H1 (cell line): ENCODE results near the gene MAPK8. TPM values are rescaled to one million over a fixed set of nuclear protein-coding genes. Genes with fewer than 3 reads are reported as not detected.

Source experiments
- CTCF ChIA-PET: fragments of 300-600 bp; sonication (Branson Sonifier 250); formaldehyde crosslinking; loops from one replicate; lab custom pipeline; 2021; ENCODE audit not compliant: partially characterized antibody; lab: Charles Lee
- POLR2A ChIA-PET: fragments of 300-600 bp; sonication (Branson Sonifier 250); formaldehyde crosslinking; loops from one replicate; lab custom pipeline; 2021; ENCODE audit warnings: inconsistent platforms; ENCODE audit not compliant: partially characterized antibody; lab: Charles Lee
- DNase-seq, 2 experiments: peaks; one replicate each; pipeline versions ENCODE4 v3.0.0 to v3.0.0-alpha.2; 2010 to 2022; ENCODE audit warnings: low spot score in 2 of 2, low read depth in 1 of 2, mixed read lengths in 1 of 2
- FAIRE-seq: peaks from 2 replicates; lab custom pipeline; 2011; peaks lifted over from hg19 to GRCh38; lab: Jason Lieb, UNC
- H2AFZ ChIP-seq: 2 replicates; pipeline ENCODE4 v1.8.1; 2012; ENCODE audit warnings: low read length, inconsistent platforms
- H2AK5ac ChIP-seq: 2 replicates; pipeline ENCODE4 v1.6.1; 2013; ENCODE audit warnings: low read depth, low read length
- H2BK120ac ChIP-seq: replicated peaks from 2 replicates; pipeline ENCODE3; 2013; ENCODE audit warnings: low read depth, low read length, inconsistent platforms
- H2BK12ac ChIP-seq: 2 replicates; pipeline ENCODE4 v1.6.1; 2013; ENCODE audit warnings: low read depth, low read length
- H2BK15ac ChIP-seq: 2 replicates; pipeline ENCODE4 v1.6.1; 2013; ENCODE audit warnings: low read length
- H2BK20ac ChIP-seq: 2 replicates; pipeline ENCODE4 v1.6.1; 2013; ENCODE audit warnings: low read length
- H2BK5ac ChIP-seq: 2 replicates; pipeline ENCODE4 v1.6.1; 2013; ENCODE audit warnings: low read depth, low read length
- H3K14ac ChIP-seq: 2 replicates; pipeline ENCODE4 v1.6.1; 2013; ENCODE audit warnings: inconsistent platforms; ENCODE audit not compliant: insufficient read length
- H3K18ac ChIP-seq: 2 replicates; pipeline ENCODE4 v1.6.1; 2013; ENCODE audit warnings: low read length; ENCODE audit errors: extremely low read depth
- H3K23ac ChIP-seq: 2 replicates; pipeline ENCODE4 v1.6.1; 2013; ENCODE audit warnings: inconsistent platforms; ENCODE audit not compliant: insufficient read length
- H3K23me2 ChIP-seq: 2 replicates; pipeline ENCODE4 v1.6.1; 2013; ENCODE audit warnings: low read depth, low read length
- H3K27ac ChIP-seq: 2 replicates; pipeline ENCODE4 v1.6.1; 2011; ENCODE audit warnings: low read depth, low read length, inconsistent platforms
- H3K27me3 ChIP-seq, 4 experiments: replicated peaks in 1 of 4; 1 replicate in 1 of 4; 2 replicates in 3 of 4; pipeline versions ENCODE4 v1.6.1 to v1.8.1; 2011 to 2013; ENCODE audit warnings: low read length in 3 of 4, mild to moderate bottlenecking in 3 of 4, inconsistent platforms in 2 of 4, mixed read lengths in 2 of 4, moderate library complexity in 1 of 4; ENCODE audit not compliant: control insufficient read depth in 3 of 4, insufficient read depth in 3 of 4; ENCODE audit errors: extremely low read depth in 1 of 4
- H3K36me3 ChIP-seq, 4 experiments: 2 replicates each; pipeline versions ENCODE4 v1.6.1 to v1.8.1; 2011 to 2013; ENCODE audit warnings: mild to moderate bottlenecking in 4 of 4, low read length in 3 of 4, moderate library complexity in 2 of 4, control low read depth in 1 of 4, inconsistent platforms in 1 of 4; ENCODE audit not compliant: insufficient read depth in 4 of 4, control insufficient read depth in 2 of 4
- H3K4ac ChIP-seq: replicated peaks from 2 replicates; pipeline ENCODE3; 2013; ENCODE audit warnings: low read length, low read depth, mixed read lengths, inconsistent platforms; ENCODE audit not compliant: insufficient read length
- H3K4me1 ChIP-seq, 4 experiments: replicated peaks in 1 of 4; 1 replicate in 1 of 4; 2 replicates in 3 of 4; pipeline versions ENCODE4 v1.6.1 to v1.8.1; 2011 to 2013; ENCODE audit warnings: low read length in 3 of 4, inconsistent platforms in 2 of 4, mixed read lengths in 1 of 4; ENCODE audit not compliant: insufficient read depth in 4 of 4, control insufficient read depth in 3 of 4
- H3K4me2 ChIP-seq, 2 experiments: 2 replicates each; pipeline versions ENCODE4 v1.6.1 to v1.8.1; 2011 to 2013; ENCODE audit warnings: low read depth in 2 of 2, low read length in 2 of 2, control low read depth in 1 of 2, inconsistent platforms in 1 of 2, mild to moderate bottlenecking in 1 of 2; ENCODE audit not compliant: insufficient read depth in 1 of 2
- H3K4me3 ChIP-seq, 4 experiments: fragments of 200-600, 300-600 bp in 1 of 4; sonication (generic), shearing (Covaris generic), sonication (Bioruptor Twin) in 1 of 4; 2 replicates each; pipeline versions ENCODE4 v1.5.1 to v1.8.1; 2011 to 2016; ENCODE audit warnings: low read length in 4 of 4, low read depth in 3 of 4, control low read depth in 2 of 4, inconsistent platforms in 2 of 4, mild to moderate bottlenecking in 2 of 4, mixed read lengths in 1 of 4, moderate library complexity in 1 of 4; ENCODE audit not compliant: insufficient read depth in 2 of 4; ENCODE audit errors: extremely low read depth in 1 of 4
- H3K56ac ChIP-seq: replicated peaks from 2 replicates; pipeline ENCODE3; 2013; ENCODE audit warnings: low read depth, mild to moderate bottlenecking, mixed read lengths, low read length, inconsistent platforms; ENCODE audit not compliant: insufficient read length
- H3K79me1 ChIP-seq: 2 replicates; pipeline ENCODE4 v1.6.1; 2013; ENCODE audit warnings: low read depth, low read length, control low read depth
- H3K79me2 ChIP-seq, 2 experiments: 2 replicates each; pipeline versions ENCODE4 v1.6.1 to v1.8.1; 2012 to 2013; ENCODE audit warnings: low read length in 2 of 2, mild to moderate bottlenecking in 2 of 2, inconsistent platforms in 1 of 2; ENCODE audit not compliant: insufficient read depth in 2 of 2, control insufficient read depth in 1 of 2
- H3K9ac ChIP-seq, 4 experiments: replicated peaks in 1 of 4; 1 replicate in 1 of 4; 2 replicates in 3 of 4; pipeline versions ENCODE4 v1.6.1 to v1.8.1; 2011 to 2013; ENCODE audit warnings: low read depth in 3 of 4, low read length in 3 of 4, control low read depth in 2 of 4, mild to moderate bottlenecking in 2 of 4, moderate library complexity in 2 of 4, inconsistent platforms in 1 of 4; ENCODE audit errors: extremely low read depth in 1 of 4
- H3K9me3 ChIP-seq, 2 experiments: 2 replicates each; pipeline versions ENCODE4 v1.6.1 to v1.8.1; 2012 to 2013; ENCODE audit warnings: mild to moderate bottlenecking in 2 of 2, moderate library complexity in 2 of 2, control low read depth in 1 of 2, inconsistent platforms in 1 of 2, low read depth in 1 of 2, low read length in 1 of 2, mixed read lengths in 1 of 2; ENCODE audit not compliant: insufficient read depth in 2 of 2
- H4K20me1 ChIP-seq, 2 experiments: replicated peaks in 1 of 2; 2 replicates each; pipeline versions ENCODE3 to v1.8.1; 2011 to 2013; ENCODE audit warnings: inconsistent platforms in 2 of 2, low read length in 2 of 2, mild to moderate bottlenecking in 1 of 2; ENCODE audit not compliant: insufficient read depth in 2 of 2, control insufficient read depth in 1 of 2
- H4K5ac ChIP-seq: 2 replicates; pipeline ENCODE4 v1.6.1; 2013; ENCODE audit warnings: low read length, low read depth, mixed read lengths, inconsistent platforms; ENCODE audit not compliant: insufficient read length
- H4K8ac ChIP-seq: 2 replicates; pipeline ENCODE4 v1.8.0; 2013; ENCODE audit warnings: mild to moderate bottlenecking, moderate library complexity, low read length, inconsistent platforms; ENCODE audit not compliant: insufficient read depth; ENCODE audit errors: extremely low read depth
- H4K91ac ChIP-seq: replicated peaks from 2 replicates; pipeline ENCODE3; 2013; ENCODE audit warnings: low read length, mixed read lengths, inconsistent platforms; ENCODE audit not compliant: insufficient read length
- EGR1 ChIP-seq: IDR thresholded peaks from 2 replicates; pipeline ENCODE4 v1.6.1; 2011; ENCODE audit warnings: low read depth, low read length, borderline replicate concordance
- GABPA ChIP-seq: IDR thresholded peaks from 2 replicates; pipeline ENCODE4 v1.6.1; 2011; ENCODE audit warnings: mild to moderate bottlenecking, low read length, moderate library complexity, borderline replicate concordance; ENCODE audit not compliant: insufficient read depth
- KDM5A ChIP-seq: fragments of 200-600 bp; IDR thresholded peaks from 2 replicates; pipeline ENCODE4 v1.7.1; 2012; ENCODE audit warnings: mild to moderate bottlenecking, low read length, inconsistent platforms, mixed read lengths
- PHF8 ChIP-seq: fragments of 200-600 bp; sonication (generic); conservative IDR thresholded peaks from 2 replicates; pipeline ENCODE4 v1.7.1; 2012; ENCODE audit warnings: low read depth, mild to moderate bottlenecking, inconsistent platforms, low read length, moderate library complexity
- POLR2A ChIP-seq, 2 experiments: IDR thresholded peaks; 1 replicate in 1 of 2; 2 replicates in 1 of 2; pipeline ENCODE4 v1.6.1; 2011; ENCODE audit warnings: low read depth in 2 of 2, low read length in 2 of 2, mild to moderate bottlenecking in 2 of 2; ENCODE audit errors: control extremely low read depth in 1 of 2
- POU5F1 ChIP-seq: IDR thresholded peaks from 2 replicates; pipeline ENCODE4 v1.6.1; 2011; ENCODE audit warnings: low read depth, mild to moderate bottlenecking, low read length, moderate library complexity
- RFX5 ChIP-seq: IDR thresholded peaks from 2 replicates; pipeline ENCODE4 v1.6.1; 2011; ENCODE audit warnings: low read depth, low read length, improper control_type of control experiment, borderline replicate concordance
- RXRA ChIP-seq: IDR thresholded peaks from 2 replicates; pipeline ENCODE4 v1.6.1; 2011; ENCODE audit warnings: low read depth, mild to moderate bottlenecking, low read length, moderate library complexity; ENCODE audit not compliant: insufficient read depth
- SIN3A ChIP-seq, 2 experiments: IDR thresholded peaks in 1 of 2; conservative IDR thresholded peaks in 1 of 2; 2 replicates each; pipeline ENCODE4 v1.6.1; 2011 to 2012; ENCODE audit warnings: low read length in 2 of 2, improper control_type of control experiment in 1 of 2, low read depth in 1 of 2, mild to moderate bottlenecking in 1 of 2
- SP1 ChIP-seq: IDR thresholded peaks from 2 replicates; pipeline ENCODE4 v1.6.1; 2011; ENCODE audit warnings: low read depth, low read length
- SRF ChIP-seq: IDR thresholded peaks from 2 replicates; pipeline ENCODE4 v1.6.1; 2011; ENCODE audit warnings: mild to moderate bottlenecking, low read depth, low read length, moderate library complexity
- TCF12 ChIP-seq: IDR thresholded peaks from 2 replicates; pipeline ENCODE4 v1.6.1; 2011; ENCODE audit warnings: low read depth, mild to moderate bottlenecking, low read length
- TEAD4 ChIP-seq: IDR thresholded peaks from 2 replicates; pipeline ENCODE4 v1.6.1; 2012; ENCODE audit warnings: low read depth, low read length, inconsistent platforms, mixed read lengths
- ZNF274 ChIP-seq: IDR thresholded peaks from 2 replicates; pipeline ENCODE4 v1.7.0; 2012; ENCODE audit warnings: low read length, borderline replicate concordance; ENCODE audit errors: extremely low read depth
- WGBS, 2 experiments: shearing (Covaris generic) in 1 of 2; methylation state at CpG; one replicate each; pipeline versions ENCODE4 v1.1.6 to v1.1.7; 2013 to 2015; ENCODE audit warnings: low lambda C conversion rate in 2 of 2, mixed read lengths in 2 of 2, inconsistent platforms in 1 of 2, low coverage in 1 of 2, missing lambda C conversion rate in 1 of 2; ENCODE audit not compliant: insufficient replicate concordance in 2 of 2, insufficient coverage in 1 of 2, insufficient read length in 1 of 2; ENCODE audit errors: extremely low coverage in 1 of 2, missing lambda C conversion rate in 1 of 2; 5-methylcytosine and 5-hydroxymethylcytosine counted together
- polyA plus RNA-seq, 7 experiments: library from polyadenylated mRNA; depleted of rRNA in 3 of 7; stranded (reverse) in 5 of 7; unstranded in 2 of 7; fragments of >200 nt in 5 of 7; fragments of 200-250 nt in 2 of 7; gene quantifications; 1 replicate in 5 of 7; 2 replicates in 1 of 7; 4 replicates in 1 of 7; pipeline versions ENCODE4 v1.2.1 to v1.2.3, GENCODE V29; 2011 to 2013; ENCODE audit warnings: missing spikeins in 2 of 7, mixed read lengths in 2 of 7
- total RNA-seq: library from RNA; stranded (reverse); fragmentation: NEBNext Ultra II Directional; extraction: Animal tissue kit (Norgen Biotek cat#: 25700); gene quantifications from 2 replicates; pipeline ENCODE4 v1.2.1, GENCODE V29; 2021

The MAPK8 gene
- total and polyA plus RNA-seq, 2 of the 8 experiments (the other 6 are each of a cell fraction or from before 2014, with no cell fraction given) = 23.3 to 71.3 TPM

DNA sequence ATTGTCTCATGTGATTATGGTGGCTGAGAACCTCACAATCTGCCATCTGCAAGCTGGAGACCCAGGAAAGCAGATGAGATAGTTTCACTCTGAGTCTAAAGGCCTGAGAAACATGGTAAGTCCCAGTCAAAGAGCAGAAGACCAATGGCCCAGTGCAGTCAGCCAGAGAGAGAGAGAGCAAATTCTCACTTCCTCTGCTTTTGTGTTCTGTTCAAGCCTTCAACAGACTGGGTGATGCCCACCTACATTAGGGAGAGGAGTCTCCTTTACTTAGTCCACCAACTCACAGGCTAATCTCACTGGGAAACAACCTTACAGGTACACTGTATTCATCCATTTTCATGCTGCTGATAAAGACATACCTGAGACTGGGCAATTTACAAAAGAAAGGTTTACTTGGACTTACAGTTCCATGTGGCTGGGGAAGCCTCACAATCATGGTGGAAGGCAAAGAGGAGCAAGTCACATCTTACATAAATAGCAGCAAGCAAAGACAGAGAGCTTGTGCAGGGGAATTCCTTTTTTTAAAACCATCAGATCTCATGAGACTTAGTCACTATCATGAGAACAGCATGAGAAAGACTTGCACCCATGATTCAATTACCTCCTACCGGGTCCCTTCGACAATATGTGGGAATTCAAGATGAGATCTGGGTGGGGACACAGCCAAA, 27.3 kb upstream of the MAPK8 start:
- H3K4me3 ChIP-seq = no peak overlapping the region
- no peak for DNase-seq
- no peak overlapping the region for H2BK20ac ChIP-seq
- no peak overlapping the region for H2AFZ ChIP-seq
- POLR2A ChIA-PET = no interaction called here
- no peak overlapping the region for H3K18ac ChIP-seq
- H2BK15ac ChIP-seq = no peak overlapping the region
- H3K4ac ChIP-seq = no peak overlapping the region
- no peaks in the 10 kb centered on the region for H3K23me2 ChIP-seq
- H3K14ac ChIP-seq = no peak overlapping the region
- no peak overlapping the region for H2AK5ac ChIP-seq
- H3K9me3 ChIP-seq = peaks cover 5 to 15% of the 10 kb centered on the region in 2 experiments
- no peaks in the 10 kb centered on the region for H3K79me1 ChIP-seq
- peaks cover 0 to 7% (median 0%) of the 10 kb centered on the region in 4 experiments; a peak in 2 of 7 replicates for H3K4me1 ChIP-seq
- H3K23ac ChIP-seq = no peak overlapping the region
- H3K27ac ChIP-seq = no peak overlapping the region
- FAIRE-seq = no peak
- H3K4me2 ChIP-seq = no peak overlapping the region
- no peak overlapping the region for H3K56ac ChIP-seq
- H3K36me3 ChIP-seq = no peaks in the 10 kb centered on the region
- no peaks in the 10 kb centered on the region for H4K20me1 ChIP-seq
- H4K91ac ChIP-seq = no peak overlapping the region
- H3K9ac ChIP-seq = no peak overlapping the region
- H2BK120ac ChIP-seq = no peak overlapping the region
- no peaks in the 10 kb centered on the region for H3K27me3 ChIP-seq
- CTCF ChIA-PET = interaction anchor here (0.8 to 3.3 kb wide), 3 partner anchors 10 to 377 kb away, joined by 4 to 22 read pairs (median 5); no protein-coding TSS in a partner anchor
- H2BK12ac ChIP-seq = no peak overlapping the region
- WGBS, 2 experiments = 89% methylated on average over 2 of the region's 2 CpGs; no CpG with 5 or more reads in 1 of the 2 experiments
- H4K8ac ChIP-seq = no peak overlapping the region
- no peak overlapping the region for H2BK5ac ChIP-seq
- H4K5ac ChIP-seq = no peak overlapping the region
- no peaks in the 10 kb centered on the region for H3K79me2 ChIP-seq
- TF ChIP-seq PHF8 (no peak), TCF12 (no peak), GABPA (no peak), ZNF274 (no peak), RFX5 (no peak), TEAD4 (no peak), SRF (no peak), SIN3A (conservative IDR thresholded peaks at IDR 0.05 in 1 of 2, IDR thresholded peaks at IDR 0.05 in 1 of 2; ENCODE audit: low read depth in 1 of 2, low read length in 2 of 2) (no peak), RXRA (no peak), POLR2A (IDR thresholded peaks at IDR 0.05; ENCODE audit: control extremely low read depth in 1 of 2, low read depth in 2 of 2, low read length in 2 of 2) (no peak), EGR1 (no peak), SP1 (no peak), POU5F1 (no peak), KDM5A (no peak)
